ENCODE results near the gene SRSF2. TPM values are rescaled to one million over a fixed set of nuclear protein-coding genes. Genes with fewer than 3 reads are reported as not detected.

The SRSF2 gene
- total RNA-seq: 100 to 1,000 TPM; 258 to 301 TPM

- Histone ChIP-seq H3K27me3 (no peaks in the 10 kb centered on the region), H3K27ac (peak within 1 kb of the TSS; percentile 98 to 100 (median 99)), H3K9me3 (no peaks in the 10 kb centered on the region), H3K36me3 (replicated peaks in 1 of 2; ENCODE audit: insufficient read depth in 1 of 2, low read depth in 2 of 2) (peaks cover 0 to 15% of the 10 kb centered on the region in 2 donors), H3K4me3 (peak within 1 kb of the TSS; percentile 67 to 85), H3K4me1 (peaks cover 54% of the 10 kb centered on the region)
- ATAC-seq (peak; percentile 90), DNase-seq (peak; percentile 98 to 99 (median 98))
- 0 to 1% methylated on average over 17 to 57 of the region's 60 CpGs for whole genome bisulfite sequencing, 2 donors
- intact Hi-C loops (cut with DNase I): no loop called here
- TF ChIP-seq CTCF (IDR thresholded peaks at IDR 0.05) (no peak), POLR2A (IDR thresholded peaks at IDR 0.05) (peak; percentile 100)
Observed at GRCh38 chr17:76737082-76737675, at the start of gene SRSF2. TSS of gene SRSF2 (minus strand) at chr17:76737331. CDS start at chr17:76737160, 171 bp downstream.

- no peak overlapping the region for H3K4me3 ChIP-seq
- WGBS, 2 donors: 74 to 80% methylated on average over 3 of the region's 3 CpGs
- no peaks in the 10 kb centered on the region for H3K9me3 ChIP-seq
- TF ChIP-seq POLR2A (IDR thresholded peaks at IDR 0.05) (no peak), CTCF (IDR thresholded peaks at IDR 0.05) (no peak)
- DNase-seq (no peak), ATAC-seq (no peak)
- H3K27ac ChIP-seq: no peak overlapping the region
- intact Hi-C loops (cut with DNase I): no loop called here
- H3K27me3 ChIP-seq: no peaks in the 10 kb centered on the region
- H3K4me1 ChIP-seq: no peaks in the 10 kb centered on the region
- H3K36me3 ChIP-seq (replicated peaks in 1 of 2; ENCODE audit: insufficient read depth in 1 of 2, low read depth in 2 of 2): no peaks in the 10 kb centered on the region
Observed at GRCh38 chr17:76784926-76785325, 47.8 kb upstream of the SRSF2 start.

GRCh38 chr17:76783146-76783545 lies 46.0 kb upstream of the SRSF2 start:
- Histone ChIP-seq H3K4me3 (no peak overlapping the region), H3K27me3 (no peaks in the 10 kb centered on the region), H3K4me1 (no peaks in the 10 kb centered on the region), H3K9me3 (no peaks in the 10 kb centered on the region), H3K27ac (no peak overlapping the region), H3K36me3 (replicated peaks in 1 of 2; ENCODE audit: insufficient read depth in 1 of 2, low read depth in 2 of 2) (peaks cover 0 to 1% of the 10 kb centered on the region in 2 donors)
- intact Hi-C loops (cut with DNase I): no loop called here
- ATAC-seq (no peak), DNase-seq (no peak)
- WGBS, 2 donors: 79 to 81% methylated on average over 5 of the region's 5 CpGs
- TF ChIP-seq CTCF (IDR thresholded peaks at IDR 0.05) (no peak), POLR2A (IDR thresholded peaks at IDR 0.05) (no peak)

- Histone ChIP-seq H3K27ac (no peak overlapping the region), H3K36me3 (replicated peaks in 1 of 2; ENCODE audit: insufficient read depth in 1 of 2, low read depth in 2 of 2) (peaks cover 0 to 8% of the 10 kb centered on the region in 2 donors), H3K4me3 (no peak overlapping the region), H3K27me3 (no peaks in the 10 kb centered on the region), H3K4me1 (no peaks in the 10 kb centered on the region), H3K9me3 (no peaks in the 10 kb centered on the region)
- no peak for DNase-seq
- WGBS, 2 donors: 88 to 91% methylated on average over 11 to 12 of the region's 12 CpGs
- ATAC-seq: no peak
- TF ChIP-seq POLR2A (IDR thresholded peaks at IDR 0.05): no peak
- TF ChIP-seq CTCF (IDR thresholded peaks at IDR 0.05): no peak
- intact Hi-C loops (cut with DNase I): no loop called here
Observed at GRCh38 chr17:76781056-76781982, 44.2 kb upstream of the SRSF2 start.

Data from body of pancreas (tissue), 4 donors.